Omental fat pad (tissue), 4 donors: ENCODE results near the gene WT1. TPM values are rescaled to one million over a fixed set of nuclear protein-coding genes. Genes with fewer than 3 reads are reported as not detected.

Source experiments
- ATAC-seq: fragments of 150-250 bp; one replicate; pipeline ENCODE4 v1.9.1; 2016; ENCODE audit warnings: mild to moderate bottlenecking, moderate library complexity; ENCODE audit not compliant: low FRiP score
- DNase-seq: peaks from one replicate; pipeline ENCODE4 v3.0.0-alpha.2; 2019; ENCODE audit warnings: low spot score
- total RNA-seq, 4 donors: library from RNA; depleted of rRNA; stranded (reverse); fragments of >200 nt; gene quantifications; one replicate each; pipeline ENCODE4 v1.1.0, GENCODE V29; 2016
- TF ChIP-seq, protein P1 (sequence below), 3 donors: fragments of 450-650 bp; IDR thresholded peaks; one replicate each; pipeline ENCODE4 v1.5.1; 2016 to 2017; ENCODE audit warnings: antibody characterized with exemption in 3 of 3, mild to moderate bottlenecking in 3 of 3, moderate library complexity in 2 of 3

The WT1 gene
- total RNA-seq, 4 donors from 2014 or later: 5.5 to 78.0 (median 44.1) TPM

DNA sequence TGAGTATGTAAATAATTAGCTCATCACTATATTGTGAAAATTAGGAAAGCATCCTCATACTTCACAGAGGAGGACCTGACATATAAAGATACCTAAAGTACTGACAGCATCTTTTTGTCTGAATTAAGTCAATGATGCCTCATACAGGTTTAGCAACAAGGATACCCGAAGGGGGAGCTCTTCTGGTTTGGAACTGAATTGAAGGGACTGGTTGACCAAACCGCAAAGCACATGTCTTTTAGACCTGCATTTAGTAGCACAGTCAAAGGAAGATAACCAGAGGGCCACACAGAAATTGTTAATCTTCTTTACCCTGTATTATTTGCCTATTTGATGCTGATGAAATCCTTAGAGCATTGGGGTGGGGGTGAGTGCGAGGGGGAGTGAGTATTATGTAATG, 12.9 kb upstream of the WT1 start:
- TF ChIP-seq, protein P1, sequence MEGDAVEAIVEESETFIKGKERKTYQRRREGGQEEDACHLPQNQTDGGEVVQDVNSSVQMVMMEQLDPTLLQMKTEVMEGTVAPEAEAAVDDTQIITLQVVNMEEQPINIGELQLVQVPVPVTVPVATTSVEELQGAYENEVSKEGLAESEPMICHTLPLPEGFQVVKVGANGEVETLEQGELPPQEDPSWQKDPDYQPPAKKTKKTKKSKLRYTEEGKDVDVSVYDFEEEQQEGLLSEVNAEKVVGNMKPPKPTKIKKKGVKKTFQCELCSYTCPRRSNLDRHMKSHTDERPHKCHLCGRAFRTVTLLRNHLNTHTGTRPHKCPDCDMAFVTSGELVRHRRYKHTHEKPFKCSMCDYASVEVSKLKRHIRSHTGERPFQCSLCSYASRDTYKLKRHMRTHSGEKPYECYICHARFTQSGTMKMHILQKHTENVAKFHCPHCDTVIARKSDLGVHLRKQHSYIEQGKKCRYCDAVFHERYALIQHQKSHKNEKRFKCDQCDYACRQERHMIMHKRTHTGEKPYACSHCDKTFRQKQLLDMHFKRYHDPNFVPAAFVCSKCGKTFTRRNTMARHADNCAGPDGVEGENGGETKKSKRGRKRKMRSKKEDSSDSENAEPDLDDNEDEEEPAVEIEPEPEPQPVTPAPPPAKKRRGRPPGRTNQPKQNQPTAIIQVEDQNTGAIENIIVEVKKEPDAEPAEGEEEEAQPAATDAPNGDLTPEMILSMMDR (IDR thresholded peaks at IDR 0.05): no peak
- ATAC-seq (peak; percentile 58), DNase-seq (no peak)

DNA sequence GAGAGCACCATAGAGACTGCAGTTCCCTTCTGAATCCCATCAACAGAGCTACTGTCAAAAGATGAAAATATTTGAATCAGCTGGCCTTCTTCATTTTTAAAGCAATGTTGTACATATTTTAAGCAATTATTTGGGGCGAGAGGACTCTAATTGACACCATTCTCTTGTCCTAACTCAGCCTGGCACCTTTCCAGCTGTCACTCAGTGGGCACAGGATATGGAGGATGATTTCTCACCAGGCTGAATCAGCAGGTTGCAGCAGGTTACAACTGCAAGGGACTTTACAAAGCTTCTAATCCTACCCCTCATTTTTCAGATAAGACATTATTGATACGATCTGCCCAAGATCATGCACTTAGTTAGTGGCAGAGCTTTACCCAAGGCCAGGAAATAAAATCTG, 11.9 kb upstream of the WT1 start:
- TF ChIP-seq, protein P1 (IDR thresholded peaks at IDR 0.05): no peak
- ATAC-seq: no peak
- no peak for DNase-seq

DNA sequence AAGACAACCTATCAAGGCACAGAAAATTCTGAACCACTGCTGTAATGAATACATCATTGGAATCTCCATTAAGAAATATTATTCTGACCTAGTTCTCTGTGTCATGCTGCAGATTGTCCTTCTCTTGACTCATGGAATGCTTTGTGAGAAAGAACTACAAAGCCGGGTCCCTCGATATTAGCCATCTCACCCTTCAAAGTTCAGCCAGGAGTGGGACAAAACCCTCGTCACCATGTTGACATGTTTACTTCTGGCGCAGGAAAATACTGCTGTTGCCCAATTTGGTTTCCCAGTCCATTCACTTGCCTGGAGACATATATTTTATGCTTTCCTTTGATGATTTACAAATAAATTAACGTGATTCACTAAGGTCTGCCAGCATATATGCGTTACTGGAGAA, 10.9 kb upstream of the WT1 start:
- ATAC-seq (no peak), DNase-seq (no peak)
- TF ChIP-seq, protein P1 (IDR thresholded peaks at IDR 0.05): no peak

DNA sequence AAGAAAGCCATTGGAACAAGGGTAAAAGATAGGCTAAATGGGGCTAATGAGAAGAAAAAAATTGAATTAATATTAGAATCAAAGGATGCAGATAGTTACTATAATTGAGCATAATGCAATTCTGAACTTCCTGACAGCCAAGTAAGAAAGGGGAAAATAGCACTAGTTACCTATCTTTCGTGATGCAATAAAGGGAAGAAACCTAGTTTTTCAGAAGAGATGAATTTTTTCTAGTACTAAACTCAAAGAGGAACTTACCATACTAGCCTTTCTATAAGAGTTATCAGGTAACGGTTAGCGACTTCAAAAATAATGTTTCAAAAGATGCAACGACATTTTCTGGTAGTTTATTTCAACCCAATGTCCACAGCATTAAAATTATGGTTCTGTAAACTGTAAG, 8.8 kb upstream of the WT1 start:
- TF ChIP-seq, protein P1 (IDR thresholded peaks at IDR 0.05): no peak
- DNase-seq (no peak), ATAC-seq (no peak)

DNA sequence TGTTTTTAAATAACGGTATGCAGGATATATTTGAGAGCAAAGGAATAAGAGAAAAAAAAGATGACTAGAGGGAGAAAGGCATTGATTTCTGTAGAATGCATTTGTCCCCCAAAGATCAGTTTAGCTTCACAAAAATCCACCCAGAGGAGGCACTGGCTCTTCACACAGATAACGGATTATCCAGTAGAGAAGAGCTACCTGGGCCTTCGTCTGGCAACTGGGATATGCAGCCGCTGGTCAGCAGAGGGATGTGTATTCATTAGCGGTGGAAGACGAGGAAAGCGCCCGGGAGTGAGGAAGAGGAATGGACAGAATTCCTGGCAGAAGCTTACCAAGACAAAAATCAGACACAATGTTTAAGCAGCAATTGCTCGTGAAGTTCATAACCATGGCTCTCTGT, 5.6 kb upstream of the WT1 start:
- DNase-seq: no peak
- TF ChIP-seq, protein P1 (IDR thresholded peaks at IDR 0.05): no peak
- no peak for ATAC-seq

DNA sequence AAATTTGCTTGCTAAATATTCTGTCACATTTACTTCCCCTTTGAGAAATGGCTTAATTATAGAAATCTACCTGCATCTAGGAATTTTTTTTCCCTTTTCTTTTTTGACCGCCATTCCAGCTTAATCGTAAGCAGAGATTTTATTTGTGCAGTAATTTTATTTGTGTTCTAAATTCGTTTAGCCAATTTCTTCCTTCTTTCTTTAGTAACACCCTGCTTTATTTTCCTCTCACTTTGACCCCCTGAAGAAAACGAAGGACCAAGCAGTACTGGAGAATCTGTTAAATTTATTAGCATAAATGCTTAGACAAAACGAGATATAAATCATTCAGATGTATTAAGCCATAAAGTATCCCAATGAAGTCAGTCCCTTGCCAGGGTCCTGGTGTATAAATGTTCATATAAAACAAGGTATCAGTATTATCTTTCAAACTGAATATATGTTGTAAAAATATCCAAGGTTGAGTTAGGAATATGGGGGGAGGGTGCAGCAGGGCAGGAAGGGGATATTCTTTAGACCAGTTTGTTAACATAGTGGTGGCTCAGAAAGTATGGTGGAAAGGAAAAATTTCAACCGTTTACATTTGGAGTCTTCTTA, 5.1 kb upstream of the WT1 start:
- ATAC-seq (no peak), DNase-seq (no peak)
- TF ChIP-seq, protein P1 (IDR thresholded peaks at IDR 0.05): no peak

DNA sequence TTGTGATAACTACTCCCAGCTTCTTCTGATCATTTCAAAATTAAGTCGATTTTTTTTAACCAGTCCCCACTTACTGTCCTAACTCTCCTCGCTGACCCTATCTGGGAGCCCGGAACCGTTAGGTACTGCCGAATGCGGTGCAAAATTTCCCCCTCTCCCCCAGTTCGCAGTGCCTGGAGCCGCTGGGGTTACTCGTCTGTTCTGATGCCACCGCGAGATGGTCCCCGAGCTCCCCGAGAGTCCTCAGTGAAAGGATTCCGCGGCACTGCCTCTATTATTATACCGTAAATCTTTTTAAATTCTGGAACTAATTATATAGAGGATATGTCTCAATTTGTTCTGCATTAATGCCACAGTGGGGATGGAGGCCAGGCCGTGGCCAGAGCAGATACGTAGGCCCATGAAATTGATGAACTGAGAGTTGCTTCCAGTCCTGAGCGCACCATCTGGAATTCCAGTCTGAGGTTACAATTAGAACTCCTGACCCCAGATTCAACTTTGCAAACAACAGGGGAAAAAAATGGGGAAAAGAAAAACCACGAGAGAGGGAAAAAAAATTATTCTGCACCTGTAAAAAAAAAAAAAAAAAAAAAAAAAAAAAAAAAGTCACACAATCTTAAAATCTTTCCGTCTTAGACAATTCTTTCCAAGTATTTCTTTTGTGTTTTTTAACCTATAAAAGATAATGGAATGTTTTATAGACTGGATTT, 4.3 kb upstream of the WT1 start:
- ATAC-seq (no peak), DNase-seq (no peak)
- TF ChIP-seq, protein P1 (IDR thresholded peaks at IDR 0.05): no peak
